BJ (cell line): Measurements from ENCODE around the gene B4GALT1. TPM values are rescaled to one million over a fixed set of nuclear protein-coding genes. Genes with fewer than 3 reads are reported as not detected.

ENCODE experiments used
- CTCF ChIA-PET: fragments of 350-600 bp; formaldehyde crosslinking; extraction: SDS; loops from one replicate; lab custom pipeline; 2021; ENCODE audit warnings: antibody characterized with exemption, inconsistent platforms; lab: Yijun Ruan, JAX
- POLR2A ChIA-PET: fragments of 300-600 bp; sonication (Branson Sonifier 250); formaldehyde crosslinking; extraction: SDS; loops from one replicate; lab custom pipeline; 2021; ENCODE audit warnings: antibody characterized with exemption; lab: Charles Lee
- DNase-seq: peaks from one replicate; pipeline ENCODE4 v3.0.0-alpha.2; 2011; ENCODE audit warnings: low read depth
- H3K27me3 ChIP-seq: 2 replicates; pipeline ENCODE4 v1.6.0; 2011; ENCODE audit warnings: low read length; ENCODE audit not compliant: control insufficient read depth, insufficient read depth
- H3K36me3 ChIP-seq: 2 replicates; pipeline ENCODE4 v1.5.1; 2011; ENCODE audit warnings: low read length; ENCODE audit not compliant: control insufficient read depth, insufficient read depth
- H3K4me3 ChIP-seq: 2 replicates; pipeline ENCODE4 v1.5.1; 2011; ENCODE audit warnings: low read depth, mild to moderate bottlenecking, control low read depth, low read length
- CTCF ChIP-seq: IDR thresholded peaks from 2 replicates; pipeline ENCODE4 v1.5.1; 2011; ENCODE audit warnings: low read depth, mild to moderate bottlenecking, control low read depth, inconsistent platforms, low read length, moderate library complexity; ENCODE audit not compliant: insufficient read depth
- polyA plus RNA-seq: library from polyadenylated mRNA; depleted of rRNA; stranded (reverse); fragments of >200 nt; gene quantifications from 2 replicates; pipeline ENCODE4 v1.2.3, GENCODE V29; 2011

Gene B4GALT1
- polyA plus RNA-seq, 1 experiment = 85.6 TPM

GRCh38 chr9:33140401-33141360 lies 26.5 kb downstream of the B4GALT1 start:
- Histone ChIP-seq H3K4me3 (no peak overlapping the region), H3K27me3 (no peaks in the 10 kb centered on the region), H3K36me3 (no peaks in the 10 kb centered on the region)
- DNase-seq = no peak
- CTCF ChIA-PET = interaction anchor here (1.0 to 1.4 kb wide), 4 partner anchors 15 to 86 kb away, joined by 3 to 5 read pairs (median 4); no protein-coding TSS in a partner anchor
- POLR2A ChIA-PET = interaction anchor here (0.5 to 0.9 kb wide), 2 partner anchors 10 to 22 kb away, joined by 3 to 5 read pairs; no protein-coding TSS in a partner anchor
- TF ChIP-seq CTCF = no peak

GRCh38 chr9:33139421-33140228 lies 27.5 kb downstream of the B4GALT1 start:
- H3K36me3 ChIP-seq = peaks cover 3% of the 10 kb centered on the region; the same call in 1 of the 2 replicates
- ChIA-PET CTCF (interaction anchor here (1.0 to 1.4 kb wide), 5 partner anchors 14 to 87 kb away, joined by 3 to 5 read pairs (median 3); no protein-coding TSS in a partner anchor), POLR2A (interaction anchor here (0.5 to 0.9 kb wide), 3 partner anchors 11 to 181 kb away, joined by 3 to 5 read pairs (median 3); no protein-coding TSS in a partner anchor)
- H3K27me3 ChIP-seq = no peaks in the 10 kb centered on the region
- no peak for TF ChIP-seq CTCF
- H3K4me3 ChIP-seq = no peak overlapping the region
- DNase-seq = peak; percentile 72

- H3K36me3 ChIP-seq = peaks cover 6% of the 10 kb centered on the region
- no peaks in the 10 kb centered on the region for H3K27me3 ChIP-seq
- no peak for DNase-seq
- CTCF ChIA-PET = interaction anchor here (1.3 to 1.4 kb wide), 2 partner anchors 14 to 20 kb away, joined by 3 to 5 read pairs; no protein-coding TSS in a partner anchor
- no peak overlapping the region for H3K4me3 ChIP-seq
- TF ChIP-seq CTCF = no peak
- POLR2A ChIA-PET = no interaction called here
These were observed 28.4 kb downstream of the B4GALT1 start for GRCh38 chr9:33138768-33139167.

GRCh38 chr9:33137781-33138264 lies 29.3 kb downstream of the B4GALT1 start:
- Histone ChIP-seq H3K36me3 (peaks cover 10% of the 10 kb centered on the region), H3K4me3 (no peak overlapping the region), H3K27me3 (no peaks in the 10 kb centered on the region)
- TF ChIP-seq CTCF = no peak
- no peak for DNase-seq
- ChIA-PET POLR2A (no interaction called here), CTCF (no interaction called here)
